ENCODE results near the gene KIF19. TPM values are rescaled to one million over a fixed set of nuclear protein-coding genes. Genes with fewer than 3 reads are reported as not detected.
"Not testable (repeated sequence)": the region's sequence is repeated elsewhere in the genome, so short reads cannot be mapped to it uniquely, and the experiment has no call there.

The KIF19 gene
- total RNA-seq, 2 donors from 2014 or later: 0.56 to 0.95 TPM

DNA sequence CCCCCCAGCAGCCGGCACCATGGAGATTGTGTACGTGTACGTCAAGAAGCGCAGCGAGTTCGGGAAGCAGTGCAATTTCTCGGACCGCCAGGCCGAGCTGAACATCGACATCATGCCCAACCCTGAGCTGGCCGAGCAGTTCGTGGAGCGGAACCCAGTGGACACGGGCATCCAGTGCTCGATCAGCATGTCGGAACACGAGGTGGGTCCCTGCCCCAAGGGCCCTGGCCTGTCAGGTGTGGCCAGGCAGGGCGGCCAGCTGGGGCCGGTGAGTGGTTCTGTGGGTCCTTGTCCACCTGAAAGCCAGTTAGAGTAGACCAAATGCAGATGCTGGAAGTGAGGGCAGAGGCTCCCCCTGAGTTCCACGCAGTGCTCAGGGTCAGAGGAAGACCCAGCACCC, 44.2 kb upstream of the KIF19 start:
- no peaks in the 10 kb centered on the region for H3K27me3 ChIP-seq (replicated peaks; ENCODE audit: insufficient read depth)
- ATAC-seq (ENCODE audit: insufficient number of reproducible peaks, low FRiP score, low read depth) (no peak), DNase-seq (ENCODE audit: low spot score) (no peak)
- H3K36me3 ChIP-seq: no peaks in the 10 kb centered on the region
- H3K9me3 ChIP-seq: no peaks in the 10 kb centered on the region
- no peak overlapping the region for H3K27ac ChIP-seq
- H3K4me1 ChIP-seq (ENCODE audit: control insufficient read depth in 1 of 2, low read depth in 2 of 2): no peaks in the 10 kb centered on the region
- no peak overlapping the region for H3K4me3 ChIP-seq
- TF ChIP-seq, protein P1, sequence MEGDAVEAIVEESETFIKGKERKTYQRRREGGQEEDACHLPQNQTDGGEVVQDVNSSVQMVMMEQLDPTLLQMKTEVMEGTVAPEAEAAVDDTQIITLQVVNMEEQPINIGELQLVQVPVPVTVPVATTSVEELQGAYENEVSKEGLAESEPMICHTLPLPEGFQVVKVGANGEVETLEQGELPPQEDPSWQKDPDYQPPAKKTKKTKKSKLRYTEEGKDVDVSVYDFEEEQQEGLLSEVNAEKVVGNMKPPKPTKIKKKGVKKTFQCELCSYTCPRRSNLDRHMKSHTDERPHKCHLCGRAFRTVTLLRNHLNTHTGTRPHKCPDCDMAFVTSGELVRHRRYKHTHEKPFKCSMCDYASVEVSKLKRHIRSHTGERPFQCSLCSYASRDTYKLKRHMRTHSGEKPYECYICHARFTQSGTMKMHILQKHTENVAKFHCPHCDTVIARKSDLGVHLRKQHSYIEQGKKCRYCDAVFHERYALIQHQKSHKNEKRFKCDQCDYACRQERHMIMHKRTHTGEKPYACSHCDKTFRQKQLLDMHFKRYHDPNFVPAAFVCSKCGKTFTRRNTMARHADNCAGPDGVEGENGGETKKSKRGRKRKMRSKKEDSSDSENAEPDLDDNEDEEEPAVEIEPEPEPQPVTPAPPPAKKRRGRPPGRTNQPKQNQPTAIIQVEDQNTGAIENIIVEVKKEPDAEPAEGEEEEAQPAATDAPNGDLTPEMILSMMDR (IDR thresholded peaks at IDR 0.05): no peak

DNA sequence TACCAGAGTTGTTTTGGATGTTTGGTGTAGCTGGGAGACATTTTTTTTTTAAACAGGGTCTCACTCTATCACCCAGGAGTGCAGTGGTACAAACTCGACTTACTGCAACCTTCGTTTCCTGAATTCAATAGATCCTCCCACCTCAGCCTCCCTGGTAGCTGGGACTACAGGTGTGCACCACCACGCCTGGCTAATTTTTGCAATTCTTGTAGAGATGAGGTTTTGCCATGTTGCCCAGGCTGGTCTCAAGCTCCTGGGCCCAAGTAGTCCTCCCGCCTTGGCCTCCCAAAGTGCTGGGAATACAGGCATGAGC, 43.8 kb upstream of the KIF19 start:
- H3K27me3 ChIP-seq (replicated peaks; ENCODE audit: insufficient read depth); H3K9me3 ChIP-seq; H3K4me1 ChIP-seq (ENCODE audit: control insufficient read depth in 1 of 2, low read depth in 2 of 2); ATAC-seq (ENCODE audit: insufficient number of reproducible peaks, low FRiP score, low read depth); H3K27ac ChIP-seq; DNase-seq (ENCODE audit: low spot score); H3K4me3 ChIP-seq; H3K36me3 ChIP-seq: not testable (repeated sequence)

DNA sequence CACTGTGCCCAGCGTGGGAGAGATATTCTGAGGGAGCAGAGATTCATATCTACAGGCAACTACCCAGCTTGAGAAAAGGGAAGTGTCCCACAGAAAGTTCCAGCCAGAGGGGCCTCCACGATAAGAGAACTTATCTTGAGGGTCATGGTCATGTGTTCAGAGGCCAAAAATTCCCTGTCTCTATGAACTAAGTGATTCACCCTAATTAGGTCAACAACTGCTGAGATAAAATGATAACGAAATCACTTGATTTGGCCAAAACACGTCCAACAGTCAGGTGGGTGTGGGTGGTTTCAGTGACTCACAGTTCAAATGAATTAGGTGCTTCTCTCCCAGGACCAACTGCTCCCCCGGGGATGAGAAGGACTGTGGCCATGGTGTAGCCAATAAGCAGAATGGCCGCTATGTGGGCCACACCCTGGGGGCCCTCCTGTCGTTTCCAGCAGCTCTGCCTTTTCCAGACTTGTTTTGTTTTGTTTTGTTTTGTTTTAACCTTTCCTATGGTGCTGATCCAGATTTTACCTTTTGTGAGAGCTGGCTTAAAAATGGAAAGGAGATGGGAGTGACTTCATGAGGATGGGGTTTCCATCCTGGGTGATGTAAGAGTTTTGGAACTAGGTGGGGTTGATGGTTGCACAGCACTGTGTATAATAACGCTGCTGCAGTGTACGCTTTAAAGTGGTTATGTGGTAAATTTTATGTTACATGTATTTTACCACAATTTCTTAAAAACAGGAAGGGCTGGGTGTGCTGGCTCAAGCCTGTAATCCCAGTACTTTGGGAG, 43.2 kb upstream of the KIF19 start:
- H3K4me3 ChIP-seq: no peak overlapping the region
- H3K36me3 ChIP-seq: no peaks in the 10 kb centered on the region
- H3K9me3 ChIP-seq: no peaks in the 10 kb centered on the region
- H3K4me1 ChIP-seq (ENCODE audit: control insufficient read depth in 1 of 2, low read depth in 2 of 2): no peaks in the 10 kb centered on the region
- DNase-seq (ENCODE audit: low spot score): no peak
- H3K27me3 ChIP-seq (replicated peaks; ENCODE audit: insufficient read depth): no peaks in the 10 kb centered on the region
- H3K27ac ChIP-seq: no peak overlapping the region
- ATAC-seq (ENCODE audit: insufficient number of reproducible peaks, low FRiP score, low read depth): no peak
- TF ChIP-seq, protein P1 (IDR thresholded peaks at IDR 0.05): no peak

DNA sequence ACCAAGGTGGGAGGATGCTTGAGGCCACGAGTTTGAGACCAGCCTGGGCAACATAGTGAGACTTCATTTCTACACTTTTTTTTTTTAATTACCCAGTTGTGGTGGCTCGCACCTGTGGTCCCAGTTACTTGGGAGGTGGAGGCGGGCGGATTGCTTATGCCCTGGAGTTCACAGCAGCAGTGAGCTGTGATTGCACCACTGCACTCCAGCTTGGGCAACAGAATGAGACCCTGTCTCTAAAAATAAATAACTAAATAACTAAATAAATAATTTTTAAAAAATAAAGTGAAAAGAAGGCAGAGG, 42.7 kb upstream of the KIF19 start:
- TF ChIP-seq, protein P1 (IDR thresholded peaks at IDR 0.05): no peak
- no peak overlapping the region for H3K4me3 ChIP-seq
- no peaks in the 10 kb centered on the region for H3K27me3 ChIP-seq (replicated peaks; ENCODE audit: insufficient read depth)
- no peak overlapping the region for H3K27ac ChIP-seq
- ATAC-seq (ENCODE audit: insufficient number of reproducible peaks, low FRiP score, low read depth) (no peak), DNase-seq (ENCODE audit: low spot score) (no peak)
- no peaks in the 10 kb centered on the region for H3K9me3 ChIP-seq
- no peaks in the 10 kb centered on the region for H3K36me3 ChIP-seq
- H3K4me1 ChIP-seq (ENCODE audit: control insufficient read depth in 1 of 2, low read depth in 2 of 2): no peaks in the 10 kb centered on the region

DNA sequence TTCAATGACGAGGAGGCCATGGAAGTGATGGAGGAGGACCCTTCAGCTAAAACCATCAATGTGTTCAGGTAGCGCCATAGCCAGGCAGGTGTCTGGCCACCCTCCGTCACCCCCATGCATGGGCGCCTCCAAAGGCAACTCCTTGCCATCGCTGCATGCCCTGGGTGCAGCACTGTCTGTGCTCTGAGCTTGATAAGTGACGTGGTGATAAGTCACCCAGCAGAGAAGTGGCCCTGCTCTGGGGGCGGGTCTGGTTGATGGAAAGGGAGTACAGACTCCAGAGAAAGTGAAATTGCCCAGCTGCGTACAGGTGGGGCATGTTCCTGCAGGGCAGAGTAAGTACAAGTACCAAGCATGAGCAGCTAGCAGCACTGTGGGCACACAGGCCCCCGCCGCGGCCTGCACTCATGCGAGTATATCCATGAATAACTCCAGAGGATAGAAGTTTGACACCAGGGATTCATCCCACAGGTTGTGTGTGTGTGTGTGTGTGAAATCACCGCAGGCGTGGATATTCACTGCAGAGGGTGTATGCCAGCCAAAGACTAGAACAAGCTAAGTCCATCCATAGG, 38.9 kb upstream of the KIF19 start:
- TF ChIP-seq, protein P1 (IDR thresholded peaks at IDR 0.05): no peak
- no peak overlapping the region for H3K4me3 ChIP-seq
- no peak for ATAC-seq (ENCODE audit: insufficient number of reproducible peaks, low FRiP score, low read depth)

DNA sequence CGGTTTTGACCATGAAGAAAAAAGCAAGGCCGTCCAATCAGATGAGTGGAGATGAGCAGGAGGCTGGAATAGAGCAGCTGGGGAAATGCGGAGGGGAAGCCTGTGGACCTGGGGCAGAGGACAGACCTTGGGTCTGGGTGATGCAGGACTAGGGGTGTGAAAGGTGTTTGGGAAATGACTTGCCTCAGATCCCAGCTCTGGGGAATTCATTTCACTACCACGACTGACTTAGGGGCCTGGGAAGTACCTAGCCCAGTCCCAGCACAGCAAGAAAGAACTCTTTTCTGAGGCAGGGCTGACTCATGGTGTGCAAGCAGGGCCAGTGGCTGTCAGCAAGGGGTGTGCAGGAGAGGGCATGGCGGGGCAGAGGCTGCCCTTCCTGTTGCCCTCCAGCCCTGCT, 37.2 kb upstream of the KIF19 start:
- Histone ChIP-seq H3K4me3 (no peak overlapping the region), H3K9me3 (no peaks in the 10 kb centered on the region), H3K27me3 (replicated peaks; ENCODE audit: insufficient read depth) (no peaks in the 10 kb centered on the region), H3K4me1 (ENCODE audit: control insufficient read depth in 1 of 2, low read depth in 2 of 2) (no peaks in the 10 kb centered on the region), H3K27ac (no peak overlapping the region), H3K36me3 (no peaks in the 10 kb centered on the region)
- no peak for DNase-seq (ENCODE audit: low spot score)
- no peak for ATAC-seq (ENCODE audit: insufficient number of reproducible peaks, low FRiP score, low read depth)
- TF ChIP-seq, protein P1 (IDR thresholded peaks at IDR 0.05): no peak

More for the DNA sequence above, 38.9 kb upstream of the KIF19 start:
- no peak for DNase-seq (ENCODE audit: low spot score)
- Histone ChIP-seq H3K36me3 (no peaks in the 10 kb centered on the region), H3K27me3 (replicated peaks; ENCODE audit: insufficient read depth) (no peaks in the 10 kb centered on the region), H3K4me1 (ENCODE audit: control insufficient read depth in 1 of 2, low read depth in 2 of 2) (no peaks in the 10 kb centered on the region), H3K27ac (no peak overlapping the region), H3K9me3 (no peaks in the 10 kb centered on the region)

Data from thoracic aorta (tissue), 2 donors.